ENCODE results near the gene SPOCK1.
A peak's percentile ranks its signal among the peaks of the same experiment; 100 is the strongest.

SPOCK1 gene

GRCh38 chr5:137069358-137069757, 429.8 kb downstream of the SPOCK1 start:
- no peak for DNase-seq

- DNase-seq = no peak
Measured at GRCh38 chr5:137061382-137061781, 437.7 kb downstream of the SPOCK1 start.

- DNase-seq = no peak
Measured at GRCh38 chr5:137058089-137058488, 441.0 kb downstream of the SPOCK1 start.

GRCh38 chr5:137056676-137057075, 442.4 kb downstream of the SPOCK1 start:
- no peak for DNase-seq

- no peak for DNase-seq
Measured at GRCh38 chr5:137055271-137055872, 443.8 kb downstream of the SPOCK1 start.

GRCh38 chr5:137054792-137055191, 444.3 kb downstream of the SPOCK1 start:
- no peak for DNase-seq

GRCh38 chr5:137054335-137054734, 444.8 kb downstream of the SPOCK1 start:
- no peak for DNase-seq

- DNase-seq = no peak
Measured at GRCh38 chr5:137051161-137051560, 448.0 kb downstream of the SPOCK1 start.

GRCh38 chr5:137040641-137041340, 458.3 kb downstream of the SPOCK1 start:
- DNase-seq = no peak

- DNase-seq = no peak
Measured at GRCh38 chr5:137040024-137040423, 459.1 kb downstream of the SPOCK1 start.

GRCh38 chr5:137037848-137038247, 461.3 kb downstream of the SPOCK1 start:
- DNase-seq = no peak

- peak; percentile 31 for DNase-seq
Measured at GRCh38 chr5:137036640-137037039, 462.5 kb downstream of the SPOCK1 start.

- DNase-seq = no peak
Measured at GRCh38 chr5:137035480-137035878, 463.6 kb downstream of the SPOCK1 start.

- DNase-seq = no peak
Measured at GRCh38 chr5:137034764-137035479, 464.2 kb downstream of the SPOCK1 start.

GRCh38 chr5:137034213-137034612, 464.9 kb downstream of the SPOCK1 start:
- no peak for DNase-seq

GRCh38 chr5:137032929-137033328, 466.2 kb downstream of the SPOCK1 start:
- DNase-seq = no peak

GRCh38 chr5:137027758-137028157, 471.4 kb downstream of the SPOCK1 start:
- no peak for DNase-seq

GRCh38 chr5:137026296-137026695, 472.8 kb downstream of the SPOCK1 start:
- DNase-seq = no peak

GRCh38 chr5:137024044-137024443, 475.1 kb downstream of the SPOCK1 start:
- no peak for DNase-seq

- no peak for DNase-seq
Measured at GRCh38 chr5:137023371-137023770, 475.8 kb downstream of the SPOCK1 start.

GRCh38 chr5:137022725-137023124, 476.4 kb downstream of the SPOCK1 start:
- no peak for DNase-seq

GRCh38 chr5:137022043-137022442, 477.1 kb downstream of the SPOCK1 start:
- DNase-seq = no peak

- DNase-seq = no peak
Measured at GRCh38 chr5:137019229-137019628, 479.9 kb downstream of the SPOCK1 start.
